ENCODE data around the gene AGAP2. TPM values are rescaled to one million over a fixed set of nuclear protein-coding genes. Genes with fewer than 3 reads are reported as not detected.

Gene AGAP2
- total RNA-seq, 1 donor from 2014 or later: 1.7 TPM

GRCh38 chr12:57772429-57773322 is 34.1 kb upstream of the AGAP2 start, which contains the start of gene EEF1AKMT3:
Gene EEF1AKMT3 (plus strand): TSS chr12:57772614. CDS start chr12:57772725, 111 bp downstream.
- Histone ChIP-seq H3K9ac (peak within 1 kb of the TSS; percentile 77), H3K9me3 (ENCODE audit: low read depth) (no peaks in the 10 kb centered on the region), H3K36me3 (no peaks in the 10 kb centered on the region), H3K79me2 (ENCODE audit: low read depth) (peaks cover 8% of the 10 kb centered on the region), H3F3A (ENCODE audit: low read depth) (peaks cover 16% of the 10 kb centered on the region), H3K4me1 (peaks cover 1% of the 10 kb centered on the region), H3K4me2 (peak within 1 kb of the TSS; percentile 95), H2AFZ (replicated peaks) (peak within 1 kb of the TSS; percentile 90), H3K27me3 (peaks cover 14% of the 10 kb centered on the region), H3K4me3 (peak within 1 kb of the TSS; percentile 72), H3K27ac (peak within 1 kb of the TSS; percentile 92), H4K20me1 (ENCODE audit: low read depth) (no peaks in the 10 kb centered on the region)
- H3K27me3 Mint-ChIP-seq (ENCODE audit: insufficient read depth, low read depth): peaks cover 2% of the 10 kb centered on the region
- peak; percentile 71 for DNase-seq (ENCODE audit: low spot score)
- no peak for TF ChIP-seq EZH2 (IDR thresholded peaks at IDR 0.05)
- TF ChIP-seq, protein P1, sequence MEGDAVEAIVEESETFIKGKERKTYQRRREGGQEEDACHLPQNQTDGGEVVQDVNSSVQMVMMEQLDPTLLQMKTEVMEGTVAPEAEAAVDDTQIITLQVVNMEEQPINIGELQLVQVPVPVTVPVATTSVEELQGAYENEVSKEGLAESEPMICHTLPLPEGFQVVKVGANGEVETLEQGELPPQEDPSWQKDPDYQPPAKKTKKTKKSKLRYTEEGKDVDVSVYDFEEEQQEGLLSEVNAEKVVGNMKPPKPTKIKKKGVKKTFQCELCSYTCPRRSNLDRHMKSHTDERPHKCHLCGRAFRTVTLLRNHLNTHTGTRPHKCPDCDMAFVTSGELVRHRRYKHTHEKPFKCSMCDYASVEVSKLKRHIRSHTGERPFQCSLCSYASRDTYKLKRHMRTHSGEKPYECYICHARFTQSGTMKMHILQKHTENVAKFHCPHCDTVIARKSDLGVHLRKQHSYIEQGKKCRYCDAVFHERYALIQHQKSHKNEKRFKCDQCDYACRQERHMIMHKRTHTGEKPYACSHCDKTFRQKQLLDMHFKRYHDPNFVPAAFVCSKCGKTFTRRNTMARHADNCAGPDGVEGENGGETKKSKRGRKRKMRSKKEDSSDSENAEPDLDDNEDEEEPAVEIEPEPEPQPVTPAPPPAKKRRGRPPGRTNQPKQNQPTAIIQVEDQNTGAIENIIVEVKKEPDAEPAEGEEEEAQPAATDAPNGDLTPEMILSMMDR (IDR thresholded peaks at IDR 0.05): no peak
- TF ChIP-seq EZH2phosphoT487 (IDR thresholded peaks at IDR 0.05): peak; percentile 30
- H3K4me3 Mint-ChIP-seq: peak within 1 kb of the TSS; percentile 95
- H3K4me1 Mint-ChIP-seq: peaks cover 17% of the 10 kb centered on the region
- peaks cover 12% of the 10 kb centered on the region for H3K36me3 Mint-ChIP-seq
- H3K27ac Mint-ChIP-seq: peak within 1 kb of the TSS; percentile 94
- H3K9me3 Mint-ChIP-seq: peaks cover 2% of the 10 kb centered on the region

GRCh38 chr12:57771873-57772428 is 33.4 kb upstream of the AGAP2 start, which contains the start of gene METTL1:
Gene METTL1 (minus strand): TSS chr12:57772105. CDS start chr12:57772083, 22 bp downstream.
- Mint-ChIP-seq H3K36me3 (peaks cover 12% of the 10 kb centered on the region), H3K4me1 (peaks cover 20% of the 10 kb centered on the region), H3K9me3 (peaks cover 2% of the 10 kb centered on the region), H3K27me3 (ENCODE audit: insufficient read depth, low read depth) (peaks cover 5% of the 10 kb centered on the region), H3K4me3 (peak within 1 kb of the TSS; percentile 95), H3K27ac (peak within 1 kb of the TSS; percentile 94)
- Histone ChIP-seq H3K9ac (peak within 1 kb of the TSS; percentile 77), H3F3A (ENCODE audit: low read depth) (peaks cover 24% of the 10 kb centered on the region), H3K27ac (peak within 1 kb of the TSS; percentile 92), H3K79me2 (ENCODE audit: low read depth) (peaks cover 8% of the 10 kb centered on the region), H3K36me3 (no peaks in the 10 kb centered on the region), H3K4me2 (peak within 1 kb of the TSS; percentile 95), H3K27me3 (peaks cover 21% of the 10 kb centered on the region), H3K9me3 (ENCODE audit: low read depth) (no peaks in the 10 kb centered on the region), H3K4me3 (peak within 1 kb of the TSS; percentile 72), H3K4me1 (peaks cover 8% of the 10 kb centered on the region), H2AFZ (replicated peaks) (peak within 1 kb of the TSS; percentile 90), H4K20me1 (ENCODE audit: low read depth) (peaks cover 6% of the 10 kb centered on the region)
- peak; percentile 97 for DNase-seq (ENCODE audit: low spot score)
- TF ChIP-seq, protein P1 (IDR thresholded peaks at IDR 0.05): no peak
- no peak for TF ChIP-seq EZH2phosphoT487 (IDR thresholded peaks at IDR 0.05)

- Mint-ChIP-seq H3K4me1 (peaks cover 26% of the 10 kb centered on the region), H3K27me3 (ENCODE audit: insufficient read depth, low read depth) (peaks cover 11% of the 10 kb centered on the region), H3K9me3 (peaks cover 2% of the 10 kb centered on the region), H3K36me3 (peaks cover 14% of the 10 kb centered on the region), H3K27ac (peak overlapping the region; percentile 94), H3K4me3 (peak overlapping the region; percentile 95)
- peak overlapping the region; percentile 90 for H2AFZ ChIP-seq (replicated peaks)
- H3K4me2 ChIP-seq: peak overlapping the region; percentile 95
- H3K9ac ChIP-seq: peak overlapping the region; percentile 77
- peak; percentile 96 for DNase-seq (ENCODE audit: low spot score)
- H3K36me3 ChIP-seq: no peaks in the 10 kb centered on the region
- no peaks in the 10 kb centered on the region for H3K9me3 ChIP-seq (ENCODE audit: low read depth)
- H4K20me1 ChIP-seq (ENCODE audit: low read depth): peaks cover 12% of the 10 kb centered on the region
- H3K79me2 ChIP-seq (ENCODE audit: low read depth): peaks cover 8% of the 10 kb centered on the region
- peaks cover 29% of the 10 kb centered on the region for H3F3A ChIP-seq (ENCODE audit: low read depth)
- H3K4me1 ChIP-seq: peaks cover 12% of the 10 kb centered on the region
- peaks cover 27% of the 10 kb centered on the region for H3K27me3 ChIP-seq
- peak overlapping the region; percentile 72 for H3K4me3 ChIP-seq
- H3K27ac ChIP-seq: peak overlapping the region; percentile 92
- TF ChIP-seq EZH2phosphoT487 (IDR thresholded peaks at IDR 0.05) (no peak), EZH2 (IDR thresholded peaks at IDR 0.05) (no peak)
- TF ChIP-seq, protein P1 (IDR thresholded peaks at IDR 0.05): no peak
These were observed 32.8 kb upstream of the AGAP2 start for GRCh38 chr12:57771236-57771872.

Data from neural progenitor cell (in vitro differentiated cells).